Dedifferentiated amniotic fluid mesenchymal stem cell (primary cell): ENCODE data around the gene IARS2.
"Not testable (repeated sequence)": the region's sequence is repeated elsewhere in the genome, so short reads cannot be mapped to it uniquely, and the experiment has no call there.

Source experiments
- DNase-seq: peaks from one replicate; pipeline ENCODE4 v3.0.0-alpha.2; 2016; ENCODE audit errors: extremely low spot score

IARS2 gene

DNA sequence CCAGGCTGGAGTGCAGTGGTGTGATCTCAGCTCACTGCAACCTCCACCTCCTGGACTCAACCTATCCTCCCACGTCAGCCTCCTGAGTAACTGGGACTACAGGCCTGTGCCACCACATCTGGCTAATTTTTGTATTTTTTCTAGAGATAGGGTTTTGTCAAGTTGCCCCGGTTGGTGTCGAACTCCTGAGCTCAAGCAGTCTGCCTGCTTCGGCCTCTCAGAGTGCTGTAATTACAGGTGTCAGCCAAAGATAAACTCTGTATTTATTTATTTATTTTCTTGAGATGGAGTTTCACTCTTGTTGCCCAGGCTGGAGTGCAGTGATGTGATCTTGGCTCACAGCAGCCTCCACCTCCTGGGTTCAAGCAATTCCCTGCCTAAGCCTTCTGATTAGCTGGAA is 18.7 kb downstream of the IARS2 start:
- not testable (repeated sequence) for DNase-seq

DNA sequence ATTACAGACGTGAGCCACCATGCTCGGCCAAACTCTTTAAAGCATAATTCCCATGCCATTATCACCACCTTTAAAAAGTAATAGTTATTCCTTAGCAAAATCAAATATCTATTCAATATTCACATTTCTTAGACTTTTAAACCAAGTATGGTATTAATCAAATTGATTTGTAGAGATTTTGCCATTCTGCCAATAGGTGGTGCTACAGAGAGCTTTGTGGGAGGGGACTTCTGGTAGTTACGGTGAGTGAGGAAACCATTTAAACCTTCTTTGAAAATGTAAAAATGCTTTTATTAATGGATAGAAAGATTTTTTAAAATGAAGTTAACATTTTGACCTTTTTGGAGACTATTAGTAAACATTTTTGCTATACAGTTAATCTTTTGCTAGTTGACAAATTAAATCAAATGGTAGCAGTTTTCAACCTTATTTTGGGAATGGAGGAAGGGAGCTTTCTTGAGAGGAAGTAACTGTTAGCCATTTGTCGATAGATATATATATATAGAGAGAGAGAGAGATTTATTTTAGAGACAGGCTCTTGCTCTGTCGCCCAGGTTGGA is 19.3 kb downstream of the IARS2 start:
- no peak for DNase-seq

DNA sequence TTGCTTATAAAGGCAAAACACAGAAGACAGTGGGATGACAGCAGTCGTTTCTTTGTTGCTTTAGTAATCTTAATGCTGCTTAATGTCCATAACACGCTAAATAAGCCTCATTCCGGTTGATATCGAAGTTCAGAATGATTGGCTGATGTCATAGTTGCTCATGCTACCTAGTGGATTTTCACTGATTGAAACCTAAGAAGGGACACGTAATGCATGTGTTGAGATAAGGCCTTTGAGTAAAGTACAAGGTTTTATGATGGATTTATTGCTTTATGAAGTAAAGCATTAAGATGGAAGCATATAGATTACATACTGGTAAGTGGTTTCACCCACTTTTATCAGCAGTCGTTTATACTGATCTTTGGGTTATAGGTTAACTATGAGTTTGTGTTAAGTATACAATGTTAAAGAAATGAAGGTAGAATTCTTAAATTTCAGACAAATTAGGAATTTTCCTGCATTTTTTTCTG is 25.1 kb downstream of the IARS2 start:
- DNase-seq: no peak

DNA sequence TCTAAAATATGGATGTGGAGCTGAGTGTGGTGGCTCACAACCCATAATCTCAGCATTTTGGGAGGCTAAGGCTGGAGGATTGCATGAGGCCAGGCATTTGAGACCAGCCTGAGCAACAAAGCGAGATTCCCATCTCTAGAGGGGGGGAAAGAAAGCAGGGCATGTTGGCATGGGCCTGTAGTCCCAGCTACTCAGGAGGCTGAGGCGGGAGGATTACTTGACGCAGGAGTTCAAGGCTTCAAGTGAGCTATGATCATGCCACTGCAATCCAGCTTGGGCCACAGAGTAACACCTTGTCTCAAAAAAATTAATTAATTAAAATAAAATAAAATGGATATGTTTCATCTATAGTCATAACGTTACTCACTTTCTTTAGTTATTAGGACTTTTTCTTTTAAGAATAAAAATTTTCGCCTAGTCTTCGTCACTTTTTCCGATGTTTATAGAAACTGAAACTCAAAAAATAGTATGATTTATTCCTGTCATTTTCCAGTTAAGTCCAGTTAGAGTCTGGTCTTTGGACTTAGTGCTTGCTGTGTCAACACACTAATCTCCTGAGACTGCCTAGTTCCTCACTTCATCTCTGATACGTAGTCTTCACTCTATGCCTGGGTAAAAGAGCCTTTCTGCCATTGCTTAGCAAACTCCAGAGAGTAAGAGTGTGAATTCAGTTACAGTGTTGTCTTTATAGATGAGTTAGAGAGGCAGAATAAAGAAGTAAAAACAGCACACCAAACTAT is 28.0 kb downstream of the IARS2 start:
- no peak for DNase-seq

DNA sequence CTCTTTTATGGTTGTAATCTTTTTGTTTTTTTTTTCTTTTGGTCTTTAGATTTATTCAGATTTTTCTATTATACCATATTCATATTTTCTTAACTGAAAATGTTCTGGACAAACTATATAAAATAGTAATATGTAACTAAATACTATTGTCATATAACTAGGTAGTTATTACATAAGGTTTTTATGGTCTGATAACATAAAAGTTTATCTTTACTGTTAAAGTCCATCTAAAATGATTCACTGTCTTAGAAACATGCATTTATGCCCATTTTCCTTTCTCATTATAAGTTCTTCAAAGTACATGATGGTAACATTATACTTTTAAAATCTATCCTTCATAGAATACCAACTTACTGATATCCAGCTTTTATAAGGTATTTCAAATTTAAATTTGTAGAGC is 29.1 kb downstream of the IARS2 start:
- no peak for DNase-seq

DNA sequence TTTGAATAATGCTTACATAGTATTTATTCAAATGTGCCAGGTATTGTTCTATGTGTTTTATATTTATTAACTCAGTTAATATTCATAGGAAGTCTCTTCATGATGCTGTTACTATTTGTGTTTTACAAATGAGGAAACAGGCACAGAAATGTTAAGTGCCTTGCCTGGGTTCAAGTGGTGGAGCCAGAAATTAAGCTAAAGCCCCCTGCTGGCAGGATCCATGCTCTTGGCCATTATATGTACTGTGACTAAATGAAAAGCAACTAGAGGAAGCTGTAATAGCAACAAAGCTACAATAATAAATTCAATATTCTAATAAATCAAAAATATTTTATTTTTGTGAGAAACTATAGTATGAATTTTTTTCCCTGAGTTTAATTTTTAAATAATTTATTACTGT is 30.0 kb downstream of the IARS2 start:
- no peak for DNase-seq

DNA sequence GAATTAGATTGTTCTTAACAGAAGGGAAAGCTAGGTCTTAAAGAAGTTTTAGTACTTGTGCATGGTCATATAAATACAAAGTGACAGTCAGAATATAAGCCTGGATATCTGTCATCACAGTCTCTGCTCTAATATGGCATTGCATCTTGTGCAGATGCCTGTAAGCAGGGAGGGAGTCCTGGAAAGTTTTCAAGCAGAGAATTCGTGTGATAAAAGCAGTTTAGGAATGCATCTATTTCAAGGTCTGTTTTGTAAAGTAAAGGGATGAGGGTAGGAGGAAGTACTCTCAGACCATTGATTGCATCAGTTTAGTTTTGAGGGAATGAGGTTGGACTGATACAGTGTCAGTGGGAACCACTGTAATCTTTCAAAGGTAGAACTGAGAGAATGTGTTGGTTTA is 30.6 kb downstream of the IARS2 start:
- DNase-seq: peak; percentile 50

DNA sequence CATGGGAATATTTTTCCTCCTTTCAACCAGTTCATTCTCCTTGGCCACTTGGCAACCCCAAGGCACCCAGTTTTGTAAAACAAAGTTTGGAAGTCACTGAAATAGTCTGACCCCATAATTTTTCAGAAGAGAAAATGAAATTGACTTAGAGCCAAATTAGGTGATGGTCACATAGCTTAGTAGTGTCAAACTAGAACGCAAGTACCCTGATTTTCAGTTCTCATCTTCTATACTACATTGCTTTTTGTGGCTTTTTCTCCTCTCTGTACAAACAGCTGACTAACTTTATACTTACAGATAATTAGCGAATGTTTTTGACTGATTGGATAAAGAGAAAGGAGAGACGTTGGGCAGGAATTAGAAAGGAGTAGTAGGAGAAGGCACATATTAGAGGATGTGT is 33.1 kb downstream of the IARS2 start:
- no peak for DNase-seq

DNA sequence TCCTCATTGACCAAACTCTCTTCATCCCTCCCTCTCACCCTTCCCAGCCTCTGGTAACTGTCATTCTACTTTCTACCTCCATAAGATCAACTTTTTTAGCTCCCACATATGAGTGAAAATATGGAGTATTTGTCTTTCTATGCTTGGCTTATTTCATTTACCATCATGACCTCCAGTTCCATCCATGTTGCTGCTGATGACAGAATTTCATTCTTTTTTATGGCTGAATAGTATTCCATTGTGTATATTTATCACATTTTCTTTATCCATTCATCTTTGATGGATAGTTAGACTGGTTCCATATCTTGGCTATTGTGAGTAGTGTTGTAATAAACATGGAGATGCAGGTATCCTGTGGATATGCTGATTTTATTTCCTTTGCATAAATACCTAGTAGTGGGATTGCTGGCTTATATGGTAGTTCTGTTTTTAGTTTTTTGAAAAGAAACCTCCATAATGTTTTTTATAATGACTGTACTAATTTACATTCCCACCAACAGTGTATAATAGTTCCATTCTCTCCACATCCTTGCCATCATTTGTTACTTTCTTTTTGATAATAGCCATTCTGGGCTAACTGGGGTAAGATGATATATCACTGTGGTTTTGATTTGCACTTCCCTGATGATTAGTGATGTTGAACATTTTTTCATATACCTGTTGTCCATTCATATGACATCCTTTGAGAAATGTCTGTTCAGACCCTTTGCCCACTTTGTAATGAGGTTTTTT is 35.7 kb downstream of the IARS2 start:
- no peak for DNase-seq

DNA sequence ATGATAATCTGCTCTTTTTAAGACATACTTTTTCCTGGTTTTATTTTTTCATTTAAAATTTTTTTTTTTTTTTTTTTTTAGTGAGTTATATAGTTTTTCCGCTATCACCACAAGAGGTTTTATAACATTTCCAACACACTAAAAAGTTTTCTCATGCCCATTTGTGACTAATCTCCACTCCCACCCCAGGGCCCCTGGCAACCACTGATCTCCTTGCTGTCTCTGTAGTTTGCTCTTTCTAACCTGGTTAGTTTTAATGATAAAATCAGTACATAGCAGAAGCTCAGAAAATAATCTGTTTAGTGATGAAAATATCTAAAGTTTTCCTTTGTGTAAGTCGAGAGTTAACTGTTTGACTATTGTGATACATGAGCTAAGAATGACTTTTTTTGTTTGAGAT is 41.8 kb downstream of the IARS2 start:
- DNase-seq: no peak

DNA sequence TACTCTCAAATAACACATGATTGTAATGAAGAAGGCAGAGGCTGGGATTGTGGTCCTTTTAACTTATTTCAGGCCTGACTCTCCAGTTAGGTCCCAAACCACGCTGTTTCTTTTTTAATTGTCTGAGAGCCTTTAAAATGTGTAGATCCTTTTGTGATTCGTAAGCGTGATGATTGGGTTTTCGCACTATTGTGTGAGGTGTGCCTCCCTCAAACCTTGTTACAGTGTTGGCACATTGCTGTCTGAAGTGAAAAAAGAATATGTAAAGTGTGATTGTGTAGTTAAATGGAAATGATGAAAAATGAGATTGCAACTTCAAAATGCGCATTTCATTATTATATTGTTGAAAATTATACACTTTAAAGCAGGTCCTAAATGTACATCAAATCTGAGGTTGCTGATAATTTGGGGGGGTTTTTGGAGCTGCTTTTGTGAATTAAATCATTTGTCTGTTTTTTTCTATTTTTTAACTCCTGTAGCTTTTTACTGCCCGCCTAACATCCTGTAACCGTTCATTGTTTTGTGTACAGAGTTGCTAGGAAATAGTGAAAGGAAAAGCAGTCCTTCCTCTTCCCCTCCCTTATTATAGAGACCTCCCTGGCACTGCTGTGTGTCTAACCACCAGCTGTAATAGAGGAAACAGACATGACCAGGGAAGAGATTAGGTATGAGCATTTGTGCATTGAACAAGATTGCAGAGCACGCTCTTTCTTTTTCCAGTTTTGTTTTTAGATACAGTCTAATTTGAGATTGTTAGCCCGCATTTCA is 43.3 kb downstream of the IARS2 start:
- no peak for DNase-seq

DNA sequence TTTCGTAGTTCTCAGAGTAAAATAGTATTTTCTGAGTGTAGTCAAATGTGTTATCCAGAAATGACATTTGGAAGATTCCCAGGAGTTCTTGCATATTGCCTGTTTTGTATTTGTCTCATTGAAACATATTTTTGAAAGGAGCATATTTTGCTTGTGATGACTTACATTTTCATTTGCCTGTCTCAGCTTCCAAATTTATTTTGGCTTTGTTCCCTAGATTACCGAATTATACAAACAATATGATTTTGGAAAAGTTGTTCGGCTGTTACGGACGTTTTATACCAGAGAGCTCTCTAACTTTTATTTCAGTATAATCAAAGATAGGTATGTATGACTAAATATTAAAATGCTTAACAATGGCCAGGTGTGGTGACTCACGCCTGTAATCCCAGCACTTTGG is 46.0 kb downstream of the IARS2 start:
- no peak for DNase-seq

DNA sequence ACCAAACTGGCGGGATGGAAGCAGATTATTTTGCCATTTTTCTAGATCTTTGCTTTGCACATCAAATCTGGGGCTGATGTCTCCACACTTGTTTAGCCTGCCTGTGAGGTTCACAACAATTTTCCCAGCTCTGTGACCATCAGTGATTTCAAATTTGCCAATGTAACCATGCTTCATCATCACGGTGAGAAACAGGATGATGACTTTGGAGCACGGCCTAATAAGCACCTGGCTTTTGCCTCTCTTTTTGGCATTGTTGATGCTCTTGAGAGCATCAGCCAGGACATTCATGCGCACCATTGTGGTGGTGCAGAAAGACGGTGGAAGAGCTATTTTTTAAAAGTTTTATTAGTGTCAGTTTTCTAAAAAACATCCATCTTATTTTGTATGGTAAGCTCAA is 50.1 kb downstream of the IARS2 start:
- no peak for DNase-seq

DNA sequence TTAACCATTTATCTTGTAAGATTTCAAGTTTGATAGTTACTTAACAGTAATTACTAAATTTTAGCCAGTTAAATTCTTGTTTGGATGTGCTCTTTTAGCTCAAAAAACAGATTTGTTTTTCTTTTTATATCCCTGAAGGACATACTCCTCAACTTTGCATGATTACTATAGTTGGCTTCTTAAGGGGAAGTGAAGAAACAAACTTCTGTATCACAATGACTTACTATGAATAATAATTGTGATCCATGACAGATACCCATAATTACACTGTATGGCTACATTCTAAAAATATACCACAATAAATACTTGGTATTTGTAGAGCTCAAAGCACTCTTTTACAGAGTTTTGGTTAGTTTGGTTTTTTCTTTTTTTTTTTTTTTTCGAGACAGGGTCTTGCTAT is 55.8 kb downstream of the IARS2 start:
- DNase-seq: no peak

DNA sequence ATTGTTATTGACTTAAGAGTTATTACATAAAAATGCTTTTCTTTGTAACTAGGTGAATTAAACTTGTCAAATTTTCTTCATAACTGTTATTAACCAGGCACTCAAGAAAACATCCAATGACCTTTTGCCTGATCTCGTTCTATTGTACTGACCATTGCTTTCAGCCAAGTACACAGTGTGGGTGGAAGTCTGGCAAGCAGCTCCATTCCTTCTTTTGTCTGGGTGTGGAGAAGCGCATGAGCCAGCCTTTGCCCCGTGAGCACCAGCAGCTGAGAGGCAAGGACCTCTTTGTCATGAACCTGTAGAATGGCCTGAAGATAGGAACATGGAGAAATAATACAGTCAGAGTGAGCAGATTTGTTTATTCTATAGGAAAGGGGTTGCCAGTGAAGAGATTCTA is 57.5 kb downstream of the IARS2 start:
- DNase-seq: no peak

DNA sequence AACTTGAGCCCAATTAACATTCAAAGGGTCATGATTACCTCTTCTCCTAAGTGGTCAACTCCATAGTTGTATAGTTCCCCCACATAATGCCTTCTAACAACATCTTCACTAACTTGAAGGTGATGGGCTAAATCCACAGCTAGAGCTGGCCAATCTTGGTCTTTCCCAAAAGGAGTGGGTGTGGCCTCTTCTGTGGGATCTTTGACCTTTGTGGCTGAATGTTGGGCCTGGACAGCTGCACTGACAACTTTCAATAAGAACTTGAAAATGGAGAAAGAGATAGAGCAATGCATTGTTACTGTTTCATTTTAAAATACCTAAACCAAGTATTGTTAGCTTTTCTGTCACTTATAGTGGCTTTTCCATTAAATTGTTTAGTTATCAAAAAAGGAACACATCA is 59.2 kb downstream of the IARS2 start:
- no peak for DNase-seq

DNA sequence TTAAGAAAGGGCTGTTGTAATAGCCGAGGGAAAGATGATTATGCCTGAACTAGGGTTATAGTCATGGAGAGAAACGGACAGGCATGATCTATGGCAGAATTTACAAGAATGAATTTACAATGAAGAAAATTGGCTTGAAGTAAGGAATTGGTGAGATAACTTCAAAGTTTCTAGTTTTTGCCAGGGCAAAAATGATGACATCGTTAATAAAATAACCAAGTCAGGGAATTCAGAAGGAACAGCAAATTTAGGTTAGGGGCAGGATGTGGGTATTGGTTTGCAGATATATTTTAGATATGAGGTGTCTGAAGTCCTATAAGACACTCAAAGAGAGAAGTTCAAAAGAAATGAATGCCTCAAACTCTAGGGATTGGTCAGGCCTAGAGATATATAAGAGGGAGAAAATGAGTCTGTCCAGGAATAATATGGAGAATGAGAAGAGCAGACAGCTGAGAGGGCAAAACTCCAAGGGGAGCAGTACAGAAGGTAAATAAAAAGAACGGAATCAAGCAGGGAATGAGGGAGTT is 62.8 kb downstream of the IARS2 start:
- DNase-seq: no peak

DNA sequence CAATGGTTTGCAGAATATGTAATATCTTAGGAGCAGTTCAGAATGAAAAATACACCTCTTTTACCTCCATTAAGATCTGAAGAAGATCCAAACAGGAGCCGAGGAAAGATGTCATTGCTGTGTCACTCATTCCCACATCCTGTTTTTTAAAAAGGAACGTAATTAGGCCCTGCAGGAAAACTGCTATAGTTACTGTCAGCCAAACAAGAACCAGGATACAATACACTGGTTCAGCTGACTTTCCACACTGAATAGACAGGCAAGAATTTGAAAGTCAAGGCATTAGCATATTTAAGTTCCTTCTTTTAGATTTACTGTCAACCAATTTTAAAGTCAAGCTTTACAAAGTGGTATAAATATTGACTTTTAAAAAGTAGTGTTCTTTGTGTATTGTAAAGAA is 63.8 kb downstream of the IARS2 start:
- DNase-seq: no peak

DNA sequence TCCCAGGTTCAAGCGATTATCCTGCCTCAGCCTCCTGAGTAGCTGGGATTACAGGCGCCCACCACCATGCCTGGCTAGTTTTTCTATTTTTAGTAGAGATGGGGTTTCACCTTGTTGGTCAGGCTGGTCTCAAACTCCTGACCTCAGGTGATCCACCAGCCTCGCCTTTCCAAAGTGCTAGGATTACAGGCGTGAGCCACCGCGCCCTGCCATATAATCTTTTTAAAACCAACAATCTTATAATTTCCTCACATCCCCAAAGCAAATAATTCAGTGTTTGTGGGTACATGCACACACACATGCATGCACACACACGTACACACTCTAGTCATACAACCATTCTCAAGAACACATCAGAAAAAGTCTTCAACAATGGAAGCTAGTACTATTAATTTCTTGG is 64.6 kb downstream of the IARS2 start:
- DNase-seq: not testable (repeated sequence)

DNA sequence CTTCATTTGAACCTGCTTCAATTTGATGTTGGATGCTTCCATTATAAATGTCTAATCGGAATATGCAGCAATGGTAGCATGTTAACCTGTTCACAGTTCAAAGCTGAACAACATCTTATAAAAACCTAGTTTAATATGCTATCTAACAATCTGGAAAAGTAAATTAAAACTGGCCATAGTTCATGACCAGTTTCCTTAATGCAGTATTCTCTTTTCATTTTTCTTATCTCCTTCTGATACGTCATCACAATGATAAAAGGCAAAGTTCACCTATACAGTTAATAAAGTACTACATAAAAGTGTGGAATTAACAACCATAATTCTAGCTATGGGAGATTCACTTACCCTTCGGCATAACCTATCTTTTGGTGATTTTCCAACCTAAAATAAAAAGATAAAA is 65.1 kb downstream of the IARS2 start:
- no peak for DNase-seq

DNA sequence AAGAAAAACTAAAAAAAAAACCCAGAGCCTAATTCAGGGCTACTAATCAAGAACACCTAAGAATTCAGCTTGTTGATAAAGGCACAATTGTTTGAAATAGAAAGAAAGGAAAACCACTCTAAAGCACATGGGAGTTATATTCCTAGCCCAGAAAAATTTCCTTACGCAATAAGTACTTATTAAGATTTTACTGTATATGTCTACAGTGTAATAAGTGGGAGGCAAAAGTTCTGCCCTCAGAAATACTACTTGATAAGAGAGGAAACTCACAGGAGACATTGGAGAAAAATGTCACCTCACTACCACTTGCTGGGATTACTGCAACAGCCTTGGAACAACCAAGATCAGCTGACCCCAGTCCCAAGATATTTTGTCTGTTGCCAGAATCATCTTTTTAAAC is 66.1 kb downstream of the IARS2 start:
- DNase-seq: no peak

DNA sequence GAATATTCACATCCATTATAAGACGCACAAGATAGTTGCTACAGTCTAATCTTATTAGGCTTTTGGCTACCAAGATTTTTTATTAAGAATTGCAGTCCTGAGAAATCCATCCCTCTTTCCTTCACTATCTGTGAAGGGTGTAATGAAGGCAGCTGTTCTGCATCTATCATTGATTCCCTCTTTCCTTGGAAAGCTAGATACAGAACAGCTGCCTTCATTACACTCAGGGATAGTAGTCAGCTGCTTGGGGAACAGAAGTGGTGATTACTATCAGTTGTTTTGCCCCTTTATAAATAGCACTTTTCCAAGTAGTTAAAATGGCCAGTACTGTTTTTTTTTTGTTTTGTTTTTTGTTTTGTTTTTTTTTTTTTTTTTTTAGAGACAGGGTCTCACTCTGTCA is 70.2 kb downstream of the IARS2 start:
- no peak for DNase-seq
